HEK293T (cell line): Measurements from ENCODE around the gene PMS1.
A peak's percentile ranks its signal among the peaks of the same experiment; 100 is the strongest.
"Not testable (repeated sequence)": the region's sequence is repeated elsewhere in the genome, so short reads cannot be mapped to it uniquely, and the experiment has no call there.

Source experiments
- CTCF ChIA-PET: fragments of 350-600 bp; formaldehyde crosslinking; extraction: SDS; loops from one replicate; lab custom pipeline; 2021; ENCODE audit warnings: antibody characterized with exemption, inconsistent platforms; lab: Yijun Ruan, JAX
- POLR2A ChIA-PET: fragments of 350-600 bp; formaldehyde crosslinking; extraction: SDS; loops from one replicate; lab custom pipeline; 2020; ENCODE audit warnings: antibody characterized with exemption, inconsistent platforms; lab: Yijun Ruan, JAX
- DNase-seq: peaks from one replicate; pipeline ENCODE4 v3.0.0; 2012; ENCODE audit warnings: mixed read lengths; ENCODE audit errors: extremely low spot score
- ARNT ChIP-seq: fragments of 450-650 bp; IDR thresholded peaks from 2 replicates; pipeline ENCODE4 v1.6.1; 2017; ENCODE audit warnings: mild to moderate bottlenecking
- BHLHE40 ChIP-seq: fragments of 450-650 bp; IDR thresholded peaks from 2 replicates; pipeline ENCODE4 v1.6.1; 2016; ENCODE audit warnings: mild to moderate bottlenecking, moderate library complexity, borderline replicate concordance
- CTBP1 ChIP-seq: fragments of 450-650 bp; IDR thresholded peaks from 2 replicates; pipeline ENCODE4 v1.6.1; 2016; ENCODE audit warnings: borderline replicate concordance
- ELF4 ChIP-seq: fragments of 450-650 bp; IDR thresholded peaks from 2 replicates; pipeline ENCODE4 v1.6.1; 2017; ENCODE audit warnings: antibody characterized with exemption
- FOXA1 ChIP-seq: fragments of 450-650 bp; IDR thresholded peaks from 2 replicates; pipeline ENCODE4 v1.6.1; 2016; ENCODE audit warnings: mild to moderate bottlenecking
- FOXK2 ChIP-seq: fragments of 450-650 bp; IDR thresholded peaks from 2 replicates; pipeline ENCODE4 v1.6.1; 2016; ENCODE audit warnings: mild to moderate bottlenecking
- FOXM1 ChIP-seq: fragments of 450-650 bp; IDR thresholded peaks from 2 replicates; pipeline ENCODE4 v1.6.1; 2017; ENCODE audit warnings: mild to moderate bottlenecking, borderline replicate concordance
- HDGF ChIP-seq: fragments of 450-650 bp; IDR thresholded peaks from 2 replicates; pipeline ENCODE4 v1.6.1; 2017; ENCODE audit warnings: antibody characterized with exemption, borderline replicate concordance
- L3MBTL2 ChIP-seq: fragments of 450-650 bp; conservative IDR thresholded peaks from 2 replicates; pipeline ENCODE4 v1.6.1; 2016; ENCODE audit warnings: mild to moderate bottlenecking
- LEF1 ChIP-seq: fragments of 450-650 bp; IDR thresholded peaks from 2 replicates; pipeline ENCODE4 v1.6.1; 2017; ENCODE audit warnings: mild to moderate bottlenecking, borderline replicate concordance
- NFRKB ChIP-seq: fragments of 450-650 bp; IDR thresholded peaks from 2 replicates; pipeline ENCODE4 v1.6.1; 2016; ENCODE audit warnings: mild to moderate bottlenecking, moderate library complexity
- SP1 ChIP-seq: fragments of 450-650 bp; IDR thresholded peaks from 2 replicates; pipeline ENCODE4 v1.6.1; 2017
- SUZ12 ChIP-seq: fragments of 450-650 bp; IDR thresholded peaks from 2 replicates; pipeline ENCODE4 v1.6.1; 2016; ENCODE audit warnings: mild to moderate bottlenecking
- TARDBP ChIP-seq: fragments of 450-650 bp; IDR thresholded peaks from 2 replicates; pipeline ENCODE4 v1.6.1; 2016
- ZNF384 ChIP-seq: fragments of 450-650 bp; IDR thresholded peaks from 2 replicates; pipeline ENCODE4 v1.6.1; 2016
- TF ChIP-seq, protein P1 (sequence below): fragments of 450-650 bp; IDR thresholded peaks from 2 replicates; pipeline ENCODE4 v1.6.1; 2016

PMS1 gene

DNA sequence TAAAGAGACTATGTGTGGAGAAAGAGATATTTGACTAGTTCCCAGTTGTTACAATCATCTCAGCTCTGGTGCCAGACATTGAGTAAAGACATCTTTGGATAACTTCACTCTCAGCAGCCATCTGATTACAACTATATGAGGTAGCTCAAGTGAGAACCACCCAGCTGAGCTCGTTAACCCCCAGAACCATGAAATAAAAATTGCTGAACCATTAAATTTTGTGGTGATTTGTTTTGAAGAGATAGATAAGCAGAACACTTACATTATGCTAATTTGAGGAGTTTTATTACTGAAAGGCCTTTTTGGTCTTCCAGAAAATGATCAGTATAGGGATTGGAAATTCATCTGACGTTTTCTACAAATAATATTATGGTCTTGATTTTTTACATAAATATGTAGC lies 101.1 kb downstream of the PMS1 start:
- CTCF ChIA-PET, result no interaction called here
- DNase-seq, result no peak

DNA sequence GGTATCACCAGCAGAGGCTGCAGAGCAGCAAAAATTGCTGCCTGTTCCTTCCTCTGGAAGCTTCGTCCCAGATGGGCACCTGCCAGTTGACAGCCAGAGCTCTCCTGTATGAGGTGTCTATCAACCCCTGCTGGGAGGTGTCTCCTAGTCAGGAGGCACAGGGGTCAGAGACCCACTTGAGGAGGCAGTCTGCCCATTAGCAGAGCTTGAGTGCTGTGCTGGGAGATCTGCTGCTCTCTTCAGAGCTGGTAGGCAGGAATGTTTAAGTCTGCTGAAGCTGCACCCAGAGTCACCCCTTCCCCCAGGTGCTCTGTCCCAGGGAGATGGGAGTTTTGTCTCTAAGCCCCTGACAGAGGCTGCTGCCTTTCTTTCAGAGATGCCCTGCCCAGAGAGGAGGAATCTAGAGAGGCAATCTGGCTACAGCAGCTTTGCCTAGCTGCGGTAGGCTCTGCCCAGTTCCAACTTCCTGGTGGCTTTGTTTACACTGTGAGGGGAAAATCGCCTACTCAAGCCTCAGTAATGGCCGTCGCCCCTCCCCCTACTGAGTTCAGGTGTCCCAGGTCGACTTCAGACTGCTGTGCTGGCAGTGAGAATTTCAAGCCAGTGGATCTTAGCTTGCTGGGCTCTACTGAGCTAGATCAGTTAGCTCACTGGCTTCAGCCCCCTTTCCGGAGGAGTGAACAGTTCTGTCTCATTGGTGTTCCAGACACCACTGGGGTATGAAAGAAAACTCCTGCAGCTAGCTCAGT lies 108.5 kb downstream of the PMS1 start:
- DNase-seq, CTCF ChIA-PET, POLR2A ChIA-PET: not testable (repeated sequence)

More for the DNA sequence above, 101.1 kb downstream of the PMS1 start:
- TF ChIP-seq, protein P1, sequence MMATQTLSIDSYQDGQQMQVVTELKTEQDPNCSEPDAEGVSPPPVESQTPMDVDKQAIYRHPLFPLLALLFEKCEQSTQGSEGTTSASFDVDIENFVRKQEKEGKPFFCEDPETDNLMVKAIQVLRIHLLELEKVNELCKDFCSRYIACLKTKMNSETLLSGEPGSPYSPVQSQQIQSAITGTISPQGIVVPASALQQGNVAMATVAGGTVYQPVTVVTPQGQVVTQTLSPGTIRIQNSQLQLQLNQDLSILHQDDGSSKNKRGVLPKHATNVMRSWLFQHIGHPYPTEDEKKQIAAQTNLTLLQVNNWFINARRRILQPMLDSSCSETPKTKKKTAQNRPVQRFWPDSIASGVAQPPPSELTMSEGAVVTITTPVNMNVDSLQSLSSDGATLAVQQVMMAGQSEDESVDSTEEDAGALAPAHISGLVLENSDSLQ, result peak; percentile 34
- TF ChIP-seq ARNT, result no peak
- POLR2A ChIA-PET, result no interaction called here

DNA sequence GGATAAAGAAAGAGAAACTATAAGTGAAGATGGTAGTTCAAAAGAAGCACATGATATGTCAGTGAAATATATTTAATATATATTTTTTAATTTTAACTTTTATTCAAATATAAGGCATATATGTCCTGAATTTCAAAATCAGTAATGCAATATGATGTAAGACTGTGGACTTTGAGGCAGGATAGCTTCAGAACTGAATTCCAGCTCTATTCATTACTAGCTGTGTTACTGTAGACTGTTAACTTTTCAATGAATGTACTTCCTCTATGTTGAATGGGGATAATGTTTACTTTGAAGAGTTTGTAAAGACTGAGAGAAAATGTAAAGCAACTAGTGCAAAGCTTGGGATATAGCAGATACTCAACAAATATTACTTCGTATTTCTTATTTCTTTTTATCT lies 112.6 kb downstream of the PMS1 start:
- no peak for DNase-seq
- TF ChIP-seq LEF1 (no peak), BHLHE40 (no peak), ELF4 (no peak), FOXA1 (no peak), ZNF384 (no peak), TARDBP (no peak), FOXK2 (no peak), SUZ12 (no peak), NFRKB (no peak), CTBP1 (no peak), FOXM1 (no peak), SP1 (no peak), ARNT (no peak), HDGF (no peak), L3MBTL2 (no peak)
- TF ChIP-seq, protein P1, result no peak
- ChIA-PET CTCF (no interaction called here), POLR2A (no interaction called here)

GRCh38 chr2:189899101-189899500 lies 114.9 kb downstream of the PMS1 start:
- TF ChIP-seq FOXM1 (no peak), CTBP1 (no peak), HDGF (no peak), LEF1 (no peak), FOXK2 (no peak), NFRKB (no peak), ARNT (no peak)
- DNase-seq, result no peak
- ChIA-PET CTCF (no interaction called here), POLR2A (no interaction called here)

GRCh38 chr2:189900726-189901125 lies 116.5 kb downstream of the PMS1 start:
- ChIA-PET POLR2A (no interaction called here), CTCF (no interaction called here)
- DNase-seq, result no peak
- TF ChIP-seq FOXK2 (no peak), TARDBP (no peak), L3MBTL2 (no peak), CTBP1 (no peak), FOXA1 (no peak), BHLHE40 (no peak), LEF1 (no peak), ZNF384 (no peak)

DNA sequence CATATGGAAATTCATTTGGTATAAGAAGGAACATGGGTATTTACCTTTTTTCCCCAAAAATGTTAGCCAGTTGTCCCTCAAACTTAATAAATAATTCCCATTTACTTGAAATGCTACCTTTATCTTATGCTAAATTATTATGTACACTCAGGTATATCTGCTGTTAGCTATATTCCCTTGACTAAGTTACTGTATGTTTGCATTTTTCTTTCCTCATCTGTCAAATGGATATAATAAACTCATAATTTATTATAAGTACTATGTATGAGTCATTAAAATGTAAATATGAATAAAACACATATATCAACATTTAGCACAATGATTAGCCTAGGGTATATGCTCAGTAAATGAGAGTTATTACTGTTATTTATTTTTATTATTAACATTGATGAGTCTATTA lies 117.4 kb downstream of the PMS1 start:
- TF ChIP-seq NFRKB (no peak), SP1 (no peak)
- ChIA-PET CTCF (interaction anchor here (0.7 kb wide), 1 partner anchor 103 kb away, joined by 3 read pairs; no protein-coding TSS in a partner anchor), POLR2A (no interaction called here)
- no peak for DNase-seq

- TF ChIP-seq FOXA1, result no peak
- ChIA-PET CTCF (no interaction called here), POLR2A (no interaction called here)
- DNase-seq, result no peak
Observed at GRCh38 chr2:189913821-189914220, 129.6 kb downstream of the PMS1 start.

GRCh38 chr2:189916651-189917050 lies 132.4 kb downstream of the PMS1 start:
- POLR2A ChIA-PET, result no interaction called here
- CTCF ChIA-PET, result no interaction called here
- no peak for TF ChIP-seq ARNT
- DNase-seq, result no peak
